Thyroid gland (tissue), 4 donors: ENCODE data around the gene TSPAN32. TPM values are rescaled to one million over a fixed set of nuclear protein-coding genes. Genes with fewer than 3 reads are reported as not detected.
A peak's percentile ranks its signal among the peaks of the same experiment; 100 is the strongest.

Experiments
- DNase-seq, 2 donors: peaks; one replicate each; pipeline ENCODE4 v3.0.0-alpha.2; 2019
- H3K27ac ChIP-seq, 3 donors: fragments of 200-600 bp; sonication (generic); 1 replicate in 2 of 3; 2 replicates in 1 of 3; pipeline ENCODE4 v1.5.1; 2016 to 2019; ENCODE audit warnings: mild to moderate bottlenecking in 1 of 3, moderate library complexity in 1 of 3
- H3K27me3 ChIP-seq: fragments of 200-600 bp; sonication (generic); one replicate; pipeline ENCODE4 v1.5.1; 2019
- H3K36me3 ChIP-seq, 2 donors: fragments of 200-600 bp; sonication (generic); one replicate each; pipeline ENCODE4 v1.5.1; 2016 to 2019
- H3K4me1 ChIP-seq, 2 donors: fragments of 200-600 bp; sonication (generic); one replicate each; pipeline ENCODE4 v1.5.1; 2017 to 2019
- H3K4me3 ChIP-seq, 3 donors: fragments of 200-600 bp; sonication (generic); replicated peaks in 1 of 3; 1 replicate in 2 of 3; 2 replicates in 1 of 3; pipeline ENCODE4 v1.5.1; 2016; ENCODE audit warnings: mild to moderate bottlenecking in 1 of 3
- H3K9me3 ChIP-seq: fragments of 200-600 bp; sonication (generic); one replicate; pipeline ENCODE4 v1.5.1; 2017
- POLR2A ChIP-seq, 2 donors: fragments of 450-650 bp; IDR thresholded peaks; one replicate each; pipeline ENCODE4 v1.6.1; 2017; ENCODE audit warnings: antibody characterized with exemption in 2 of 2, mild to moderate bottlenecking in 2 of 2, moderate library complexity in 1 of 2
- WGBS, 2 donors: methylation state at CpG; one replicate each; pipeline ENCODE4 v1.1.5; 2017; 5-methylcytosine and 5-hydroxymethylcytosine counted together
- intact Hi-C: fragments of 100-400 bp; cut with DNase I; formaldehyde crosslinking; loops from one replicate; pipeline ENCODE4 v1.15.1; 2023
- total RNA-seq, 4 donors: library from RNA; depleted of rRNA; stranded (reverse); fragments of >200 nt; gene quantifications; one replicate each; pipeline ENCODE4 v1.2.3, GENCODE V29; 2016
- TF ChIP-seq, protein P1 (sequence below), 6 experiments: fragments of 200-600 bp in 3 of 6; fragments of 450-650 bp in 3 of 6; sonication (generic) in 3 of 6; IDR thresholded peaks; one replicate each; pipeline ENCODE4 v1.5.1; 2016 to 2019; ENCODE audit warnings: antibody characterized with exemption in 6 of 6, mild to moderate bottlenecking in 2 of 6, inconsistent platforms in 1 of 6, moderate library complexity in 1 of 6

TSPAN32 gene
- total RNA-seq, 4 donors from 2014 or later = 0.33 to 0.45 TPM; not detected in 2

DNA sequence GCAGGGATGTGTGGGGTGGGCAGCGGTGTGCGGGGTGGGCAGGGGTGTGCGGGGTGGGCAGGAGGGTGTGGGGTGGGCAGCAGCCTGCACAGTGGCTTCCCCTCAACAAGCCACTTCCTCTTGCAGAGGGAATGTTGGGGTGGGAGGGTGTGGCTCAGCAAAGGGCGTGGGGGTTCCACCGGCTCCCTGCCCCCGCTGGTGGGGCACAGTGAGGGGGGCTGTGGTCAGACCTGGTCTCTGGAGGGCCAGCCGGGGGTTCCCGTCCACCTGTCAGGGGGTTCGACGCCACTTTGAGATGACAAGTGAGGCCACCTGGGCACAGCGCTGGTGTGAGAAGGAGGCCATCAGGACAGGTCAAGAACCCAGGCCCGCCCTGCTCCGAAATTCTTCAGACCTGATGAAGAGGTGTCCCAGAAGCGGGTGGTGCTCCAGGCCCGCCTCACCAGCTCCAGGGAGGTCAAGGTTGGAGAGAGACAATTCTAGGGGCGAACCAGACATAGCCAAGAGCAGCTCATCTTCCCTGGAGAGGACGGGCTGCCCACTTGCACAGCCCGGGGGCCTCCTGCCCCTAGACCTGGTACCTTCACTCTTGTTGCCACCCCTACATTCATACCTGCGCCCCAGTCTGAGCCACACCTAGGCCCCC lies 1.4 kb upstream of the TSPAN32 start:
- no peaks in the 10 kb centered on the region for H3K36me3 ChIP-seq
- intact Hi-C loops = loop anchor here (5.0 to 10.0 kb wide), 2 partner anchors 227 to 594 kb away; no protein-coding TSS in a partner anchor
- H3K4me3 ChIP-seq = no peak overlapping the region
- peaks cover 7 to 24% of the 10 kb centered on the region in 2 donors for H3K4me1 ChIP-seq
- H3K27me3 ChIP-seq = no peaks in the 10 kb centered on the region
- H3K27ac ChIP-seq = no peak overlapping the region
- no peak for DNase-seq
- H3K9me3 ChIP-seq = no peaks in the 10 kb centered on the region
- 86 to 93% methylated on average over 3 to 5 of the region's 19 CpGs for WGBS, 2 donors
- TF ChIP-seq POLR2A (IDR thresholded peaks at IDR 0.05) = no peak
- TF ChIP-seq, protein P1, sequence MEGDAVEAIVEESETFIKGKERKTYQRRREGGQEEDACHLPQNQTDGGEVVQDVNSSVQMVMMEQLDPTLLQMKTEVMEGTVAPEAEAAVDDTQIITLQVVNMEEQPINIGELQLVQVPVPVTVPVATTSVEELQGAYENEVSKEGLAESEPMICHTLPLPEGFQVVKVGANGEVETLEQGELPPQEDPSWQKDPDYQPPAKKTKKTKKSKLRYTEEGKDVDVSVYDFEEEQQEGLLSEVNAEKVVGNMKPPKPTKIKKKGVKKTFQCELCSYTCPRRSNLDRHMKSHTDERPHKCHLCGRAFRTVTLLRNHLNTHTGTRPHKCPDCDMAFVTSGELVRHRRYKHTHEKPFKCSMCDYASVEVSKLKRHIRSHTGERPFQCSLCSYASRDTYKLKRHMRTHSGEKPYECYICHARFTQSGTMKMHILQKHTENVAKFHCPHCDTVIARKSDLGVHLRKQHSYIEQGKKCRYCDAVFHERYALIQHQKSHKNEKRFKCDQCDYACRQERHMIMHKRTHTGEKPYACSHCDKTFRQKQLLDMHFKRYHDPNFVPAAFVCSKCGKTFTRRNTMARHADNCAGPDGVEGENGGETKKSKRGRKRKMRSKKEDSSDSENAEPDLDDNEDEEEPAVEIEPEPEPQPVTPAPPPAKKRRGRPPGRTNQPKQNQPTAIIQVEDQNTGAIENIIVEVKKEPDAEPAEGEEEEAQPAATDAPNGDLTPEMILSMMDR (IDR thresholded peaks at IDR 0.05) = no peak

DNA sequence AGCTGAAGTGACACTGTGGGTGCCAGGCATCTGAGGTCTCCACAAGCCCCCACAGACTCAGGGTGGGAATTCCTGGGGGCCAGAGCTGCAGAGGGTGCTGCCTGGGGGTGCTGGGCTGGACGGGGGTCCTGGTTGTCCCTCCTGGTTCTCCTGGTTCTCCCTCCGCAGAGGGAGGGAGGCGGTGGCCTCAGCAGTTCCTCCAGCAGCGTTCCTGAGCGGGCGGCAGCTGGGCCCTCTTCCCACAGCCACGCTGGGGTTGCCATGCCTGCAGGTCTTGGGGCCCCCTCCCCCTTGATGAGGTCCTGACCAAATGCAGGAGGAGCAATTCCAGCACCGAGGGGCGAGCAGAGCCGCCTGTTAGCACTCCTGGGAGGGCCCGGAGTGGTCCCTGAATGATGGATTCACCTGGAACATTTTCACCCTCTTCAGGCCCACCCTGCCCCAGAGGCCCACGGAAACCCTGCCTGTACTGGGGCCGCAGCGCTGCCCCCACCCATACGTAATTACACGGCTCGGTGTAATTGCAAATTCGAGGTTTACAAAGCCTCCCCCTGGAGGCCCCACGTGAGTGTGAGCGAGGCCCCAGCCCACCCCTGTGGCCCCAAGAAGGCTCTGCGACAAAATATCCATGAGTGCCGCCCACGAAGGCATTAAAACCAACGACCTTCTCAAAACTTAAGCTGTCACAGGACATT lies 730 bp upstream of the TSPAN32 start:
- H3K4me3 ChIP-seq = no peak overlapping the region
- H3K4me1 ChIP-seq = peaks cover 7 to 31% of the 10 kb centered on the region in 2 donors
- no peak for DNase-seq
- H3K9me3 ChIP-seq = no peaks in the 10 kb centered on the region
- H3K27me3 ChIP-seq = no peaks in the 10 kb centered on the region
- no peaks in the 10 kb centered on the region for H3K36me3 ChIP-seq
- TF ChIP-seq, protein P1 (IDR thresholded peaks at IDR 0.05) = no peak
- TF ChIP-seq POLR2A (IDR thresholded peaks at IDR 0.05) = no peak
- H3K27ac ChIP-seq = no peak overlapping the region
- intact Hi-C loops = loop anchor here (5.0 to 10.0 kb wide), 2 partner anchors 226 to 594 kb away; no protein-coding TSS in a partner anchor
- WGBS, 2 donors = 75 to 78% methylated on average over 13 to 24 of the region's 24 CpGs

DNA sequence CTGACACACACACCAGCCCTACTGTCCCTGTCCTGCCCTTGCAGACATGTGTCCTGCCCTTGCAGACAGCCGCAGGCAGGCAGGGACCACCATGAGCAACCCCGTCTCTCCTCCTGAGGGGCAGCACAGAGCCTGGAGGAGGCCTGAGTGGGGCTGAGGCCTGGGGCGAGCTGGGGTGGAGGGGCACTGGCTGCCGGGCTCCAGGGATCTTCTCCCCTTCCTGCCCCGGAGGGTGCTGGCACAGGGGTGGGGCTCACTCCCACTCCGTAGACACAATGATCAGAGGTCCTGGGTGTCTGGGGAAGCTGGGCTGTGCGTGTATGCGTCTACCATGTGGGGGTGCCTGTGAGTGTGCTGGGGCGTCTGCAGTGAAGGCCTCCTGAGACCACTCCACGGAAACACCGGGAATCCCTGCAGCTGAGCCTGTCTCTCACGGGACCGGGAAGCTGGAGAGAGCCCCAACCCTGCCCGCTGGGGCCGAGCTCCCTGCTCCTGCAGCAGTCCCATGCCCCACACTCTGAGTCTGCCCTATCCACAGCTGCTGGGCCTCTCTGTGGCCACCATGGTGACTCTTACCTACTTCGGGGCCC lies 588 bp downstream of the TSPAN32 start:
- Histone ChIP-seq H3K27me3 (no peaks in the 10 kb centered on the region), H3K27ac (no peak overlapping the region), H3K4me1 (peaks cover 10 to 41% of the 10 kb centered on the region in 2 donors), H3K36me3 (no peaks in the 10 kb centered on the region), H3K9me3 (no peaks in the 10 kb centered on the region), H3K4me3 (no peak overlapping the region)
- no peak for TF ChIP-seq POLR2A (IDR thresholded peaks at IDR 0.05)
- TF ChIP-seq, protein P1 (IDR thresholded peaks at IDR 0.05) = no peak
- WGBS, 2 donors = 76 to 78% methylated on average over 7 to 16 of the region's 16 CpGs
- intact Hi-C loops = loop anchor here (5.0 to 10.0 kb wide), 2 partner anchors 225 to 592 kb away; no protein-coding TSS in a partner anchor
- no peak for DNase-seq

DNA sequence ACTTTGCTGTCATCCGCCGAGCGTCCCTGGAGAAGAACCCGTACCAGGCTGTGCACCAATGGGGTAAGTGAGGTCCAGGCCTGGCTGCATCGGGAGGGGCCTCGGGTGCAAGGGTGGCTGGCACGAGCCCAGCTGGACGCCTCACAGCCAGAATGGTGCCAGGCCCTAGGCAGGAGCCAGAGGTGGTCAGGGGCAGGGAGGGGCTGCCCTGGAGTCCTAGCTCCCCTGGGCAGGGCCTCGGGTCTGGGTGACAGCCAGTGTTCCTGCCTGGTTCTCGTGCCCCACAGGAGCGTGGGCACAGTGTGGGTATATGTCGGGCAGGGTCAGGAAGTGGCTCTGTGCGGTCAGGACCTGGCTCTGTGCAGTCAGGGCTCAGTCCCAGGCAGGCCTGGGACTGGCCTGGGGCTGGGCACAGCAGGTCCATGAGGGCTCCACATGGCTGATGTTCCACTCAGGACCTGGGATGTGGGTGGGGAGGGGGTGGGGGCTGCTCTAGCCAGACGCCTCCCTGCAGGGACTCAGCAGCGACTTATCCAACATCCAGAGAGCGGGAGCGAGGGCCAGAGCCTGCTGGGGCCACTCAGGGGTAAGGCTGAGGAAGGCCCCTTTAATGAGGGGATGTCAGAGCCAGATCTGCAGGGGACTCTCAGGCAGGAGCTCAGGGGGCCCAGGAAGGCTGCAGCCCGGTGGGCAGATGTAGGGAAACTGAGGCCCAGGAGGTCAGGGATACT lies 1.2 kb downstream of the TSPAN32 start:
- Histone ChIP-seq H3K4me1 (peaks cover 10 to 41% of the 10 kb centered on the region in 2 donors), H3K27me3 (no peaks in the 10 kb centered on the region), H3K9me3 (no peaks in the 10 kb centered on the region), H3K4me3 (no peak overlapping the region), H3K36me3 (no peaks in the 10 kb centered on the region), H3K27ac (peak overlapping the region in 2 of 3 donors; percentile 15 to 50)
- DNase-seq = peak; percentile 64
- TF ChIP-seq, protein P1 (IDR thresholded peaks at IDR 0.05) = no peak
- no peak for TF ChIP-seq POLR2A (IDR thresholded peaks at IDR 0.05)
- intact Hi-C loops = loop anchor here (5.0 to 10.0 kb wide), 2 partner anchors 224 to 592 kb away; no protein-coding TSS in a partner anchor
- 55 to 60% methylated on average over 8 to 11 of the region's 18 CpGs for WGBS, 2 donors
